Measurements from ENCODE around the gene DENND10.
A peak's percentile ranks its signal among the peaks of the same experiment; 100 is the strongest.
"Not testable (repeated sequence)": the region's sequence is repeated elsewhere in the genome, so short reads cannot be mapped to it uniquely, and the experiment has no call there.

Gene DENND10, protein sequence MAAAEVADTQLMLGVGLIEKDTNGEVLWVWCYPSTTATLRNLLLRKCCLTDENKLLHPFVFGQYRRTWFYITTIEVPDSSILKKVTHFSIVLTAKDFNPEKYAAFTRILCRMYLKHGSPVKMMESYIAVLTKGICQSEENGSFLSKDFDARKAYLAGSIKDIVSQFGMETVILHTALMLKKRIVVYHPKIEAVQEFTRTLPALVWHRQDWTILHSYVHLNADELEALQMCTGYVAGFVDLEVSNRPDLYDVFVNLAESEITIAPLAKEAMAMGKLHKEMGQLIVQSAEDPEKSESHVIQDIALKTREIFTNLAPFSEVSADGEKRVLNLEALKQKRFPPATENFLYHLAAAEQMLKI

DNA sequence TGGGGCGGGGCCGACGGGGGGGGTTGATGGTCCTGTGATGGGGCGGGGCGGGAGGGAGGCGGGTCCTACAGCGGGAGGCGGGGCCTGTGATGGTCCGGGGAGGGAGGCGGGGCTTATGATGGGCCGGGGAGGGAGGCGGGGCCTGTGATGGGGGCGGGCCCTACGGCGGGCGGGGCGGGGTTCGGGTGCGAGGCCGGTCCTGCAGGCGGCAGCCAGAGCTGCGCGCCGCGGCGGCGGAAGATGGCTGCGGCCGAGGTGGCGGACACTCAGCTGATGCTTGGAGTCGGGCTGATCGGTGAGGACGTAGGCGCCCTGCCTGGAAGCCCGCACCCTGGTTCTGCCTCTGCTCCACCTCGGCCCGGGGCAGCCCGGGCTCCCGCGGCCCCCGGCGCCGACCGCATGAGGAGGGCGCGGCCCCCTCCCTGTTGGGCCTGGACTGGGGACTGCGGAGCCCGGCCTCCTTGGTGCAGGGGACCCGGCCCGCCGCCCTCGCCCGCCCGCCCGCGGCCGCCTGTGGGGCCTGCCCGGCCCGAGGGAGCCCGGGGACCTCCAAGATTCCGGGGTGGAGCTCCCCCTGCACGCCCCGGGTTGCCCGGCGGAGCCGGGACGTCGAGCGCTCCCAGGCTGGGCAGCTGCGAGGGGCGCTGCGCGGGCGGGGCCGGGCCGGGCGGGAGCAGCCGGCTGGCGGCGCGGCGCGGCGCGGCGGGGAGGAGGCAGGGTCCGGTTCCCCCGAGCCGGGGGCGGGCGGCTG lies at the start of gene DENND10:
Gene DENND10 (plus strand): TSS at position 211 of the 751 bp plus-strand sequence. CDS start 30 bp downstream, at position 241.
- peak; percentile 41 to 45 for DNase-seq (ENCODE audit: low read depth in 2 of 2)

DNA sequence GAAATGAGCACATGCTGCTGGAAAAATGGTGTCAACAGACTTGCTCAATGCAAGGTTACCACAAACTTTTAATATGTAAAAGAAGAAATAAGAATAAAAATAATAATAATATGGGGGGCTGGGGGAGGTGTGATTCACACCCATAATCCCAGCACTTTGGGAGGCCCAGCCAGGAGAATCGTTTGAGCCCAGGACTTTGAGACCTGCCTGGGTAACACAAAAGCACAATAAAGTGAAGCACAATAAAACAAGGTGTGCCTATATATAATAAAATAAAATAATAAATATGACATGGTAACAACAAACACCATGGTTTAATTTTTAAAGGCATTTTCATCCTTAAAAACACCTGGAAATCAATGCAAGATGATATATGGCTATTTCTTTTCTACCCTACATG lies 48.4 kb upstream of the DENND10 start:
- no peak for DNase-seq (ENCODE audit: low read depth in 2 of 2)

DNA sequence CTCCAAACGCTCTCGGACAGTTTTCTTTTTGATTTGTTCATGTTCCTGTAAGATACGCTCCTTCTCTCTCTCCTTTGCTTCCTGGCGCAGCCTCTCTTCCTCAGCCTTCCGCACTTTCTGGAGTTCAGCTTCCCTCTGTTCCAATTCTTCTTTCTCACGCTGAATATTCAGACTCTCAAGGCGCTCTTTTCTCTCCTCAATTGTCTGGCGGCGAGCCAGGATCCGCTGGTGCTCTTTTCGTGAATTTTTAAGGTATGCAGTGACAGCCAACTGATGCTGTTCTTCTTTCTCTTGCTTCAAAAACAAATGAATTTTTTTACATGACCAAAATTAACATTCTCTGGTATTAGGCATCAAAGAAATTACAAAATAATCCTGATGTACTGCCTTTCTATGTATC lies 45.9 kb upstream of the DENND10 start:
- no peak for DNase-seq (ENCODE audit: low read depth in 2 of 2)

DNA sequence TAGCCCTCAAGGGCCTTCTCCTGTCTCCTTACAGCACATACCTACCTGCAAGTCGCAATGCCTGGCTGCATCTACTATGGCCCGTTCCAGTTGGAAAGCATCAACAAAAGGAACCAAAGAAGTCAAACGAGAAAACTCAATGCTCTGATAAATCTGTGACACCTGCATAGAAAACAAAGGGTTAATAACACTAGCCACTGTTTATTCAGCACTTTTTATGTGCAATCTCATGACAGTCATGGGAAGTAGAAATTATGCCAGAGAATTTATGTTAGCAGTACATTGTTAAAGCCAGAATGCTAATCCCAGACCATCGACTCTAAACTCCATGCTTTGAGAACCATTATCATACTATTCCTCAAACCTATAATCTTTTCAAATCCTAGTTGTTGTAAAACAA lies 44.4 kb upstream of the DENND10 start:
- DNase-seq (ENCODE audit: low read depth in 2 of 2): no peak

DNA sequence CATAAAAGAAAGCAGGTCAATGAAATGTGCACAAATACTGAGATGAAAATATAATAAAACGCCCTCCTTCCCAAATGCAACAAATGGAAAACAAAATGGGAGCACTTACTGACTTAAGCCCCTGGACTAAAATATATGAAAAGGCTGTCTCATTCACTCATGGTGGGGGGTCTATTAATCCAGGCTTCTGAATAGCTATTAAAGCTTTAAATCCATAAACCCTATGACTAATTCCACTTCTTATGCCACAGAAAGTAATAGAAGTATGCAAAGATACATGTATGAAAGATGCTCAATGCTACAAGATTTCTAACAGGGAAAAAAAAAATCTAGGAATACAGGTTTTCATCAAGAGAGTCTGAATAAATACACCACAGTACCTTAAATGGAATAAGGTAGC lies 43.8 kb upstream of the DENND10 start:
- DNase-seq (ENCODE audit: low read depth in 2 of 2): no peak

DNA sequence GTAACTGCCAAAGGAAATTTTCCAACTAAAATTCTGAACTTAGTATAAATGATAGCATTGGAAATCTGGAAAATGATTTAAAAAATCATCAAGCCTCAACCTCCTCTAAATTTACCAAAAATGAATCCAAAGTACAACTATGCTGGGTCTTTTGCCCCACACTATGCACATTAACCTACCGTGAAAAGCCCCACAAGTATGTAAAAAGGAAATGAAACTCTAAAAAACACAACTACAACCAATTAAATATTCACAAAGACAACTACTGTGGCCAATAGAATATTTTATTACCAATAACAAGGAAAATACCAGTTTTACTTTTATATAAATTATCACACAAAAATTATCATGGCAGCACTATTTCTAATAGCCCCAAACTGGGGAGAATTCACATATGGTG lies 42.6 kb upstream of the DENND10 start:
- no peak for DNase-seq (ENCODE audit: low read depth in 2 of 2)

DNA sequence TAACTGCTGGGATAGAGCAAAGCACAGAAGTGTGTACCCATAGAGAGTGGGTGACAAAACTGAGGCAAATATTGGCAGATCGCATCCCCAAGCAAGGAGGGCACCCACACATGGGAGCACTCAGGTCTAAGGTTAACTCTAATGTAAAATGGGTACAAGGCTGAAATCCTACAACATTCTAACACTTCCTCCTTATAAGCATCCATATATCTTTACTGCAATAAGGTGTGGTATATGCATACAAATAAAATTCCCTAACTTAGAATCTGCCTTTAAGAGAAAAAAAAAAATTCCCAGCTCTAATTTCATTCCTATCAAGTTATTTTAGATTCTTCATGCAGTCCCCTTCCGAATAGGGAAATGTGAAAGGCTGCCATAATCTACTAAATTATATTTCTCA lies 42.0 kb upstream of the DENND10 start:
- no peak for DNase-seq (ENCODE audit: low read depth in 2 of 2)

DNA sequence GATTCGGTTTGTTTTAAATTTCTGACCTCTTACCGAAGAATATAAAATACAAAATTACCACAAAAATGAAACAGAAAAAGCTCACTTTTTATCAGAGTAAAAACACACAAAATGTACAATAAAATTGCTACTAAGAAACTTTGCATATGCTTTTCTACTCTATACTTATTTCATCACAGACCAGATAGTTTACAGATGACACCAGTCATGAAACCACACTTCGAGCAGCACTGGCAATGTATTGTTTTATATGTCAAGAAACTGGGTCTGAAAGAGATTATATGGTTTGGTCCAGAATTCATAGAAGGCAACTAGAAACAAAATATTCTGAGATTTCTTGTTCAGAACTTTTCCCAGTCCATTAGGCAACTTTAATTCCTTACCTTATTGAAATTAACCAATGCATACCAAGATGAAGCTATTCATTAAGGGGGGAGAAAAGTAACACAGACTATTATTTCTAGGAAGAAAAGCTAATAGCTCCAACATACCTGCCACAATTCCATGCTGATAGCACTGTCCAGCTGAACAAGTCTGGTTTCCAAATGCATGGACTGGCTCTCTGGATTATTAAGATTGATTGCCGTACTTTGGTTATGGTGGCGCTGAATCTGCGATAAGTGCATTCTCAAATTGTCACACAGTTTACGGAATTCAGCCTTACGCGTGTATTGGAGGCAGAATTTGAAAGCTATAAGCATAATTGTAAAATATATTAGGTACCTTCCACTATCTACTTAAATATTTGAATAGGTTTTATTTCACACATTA lies 33.3 kb upstream of the DENND10 start:
- DNase-seq (ENCODE audit: low read depth in 2 of 2): no peak

DNA sequence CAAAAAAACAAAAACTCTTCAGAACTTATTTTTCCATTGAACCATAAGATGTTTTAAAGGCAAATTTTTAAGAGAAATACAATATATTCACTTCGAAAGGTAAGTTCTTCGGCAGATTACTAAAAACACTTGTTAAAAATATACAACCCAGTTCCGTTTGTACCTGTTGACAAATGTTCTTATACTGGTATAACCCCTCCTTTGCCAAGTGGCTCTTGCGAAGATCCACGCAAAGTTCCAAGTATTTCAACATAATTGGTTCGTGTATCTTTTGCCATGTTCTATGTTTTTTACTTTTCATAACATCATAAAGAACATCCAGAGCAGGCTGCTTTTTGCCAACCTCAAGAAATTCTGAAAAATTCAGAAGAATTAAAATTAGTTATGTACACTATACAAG lies 30.3 kb upstream of the DENND10 start:
- no peak for DNase-seq (ENCODE audit: low read depth in 2 of 2)

DNA sequence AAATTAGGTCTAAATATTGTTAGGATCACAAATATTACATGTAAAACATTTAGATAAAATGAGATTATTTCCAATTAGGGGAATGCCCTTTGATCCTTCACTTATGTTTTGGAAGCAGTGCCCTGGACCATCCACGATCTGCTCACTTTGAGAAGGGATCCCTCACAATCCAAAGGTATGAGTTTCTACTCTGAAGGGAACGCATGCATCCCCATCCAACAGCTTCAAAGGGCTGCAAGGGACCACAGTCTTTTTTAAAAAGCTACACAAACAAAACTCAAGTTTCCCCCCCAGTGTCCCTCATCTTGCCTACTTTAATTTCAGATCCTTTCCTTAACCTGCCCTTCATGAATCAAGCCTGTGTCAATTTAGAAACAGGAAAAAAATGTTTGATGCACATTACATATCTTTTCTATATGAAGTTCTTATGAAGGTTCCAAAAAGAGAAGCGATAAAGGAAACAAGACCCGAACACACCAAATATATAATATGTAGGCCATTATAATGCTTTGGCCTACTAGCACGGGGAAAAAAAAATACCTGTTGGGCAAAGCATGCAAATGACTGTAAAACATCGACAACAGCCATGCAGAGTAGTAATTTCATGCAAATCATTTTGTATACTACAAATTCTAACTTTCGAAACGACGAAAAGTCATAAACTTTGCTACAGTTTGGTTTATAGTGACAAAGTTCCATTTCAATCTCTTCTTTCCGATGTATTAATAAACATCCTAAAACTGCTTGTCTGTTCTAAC lies 25.3 kb upstream of the DENND10 start:
- no peak for DNase-seq (ENCODE audit: low read depth in 2 of 2)

DNA sequence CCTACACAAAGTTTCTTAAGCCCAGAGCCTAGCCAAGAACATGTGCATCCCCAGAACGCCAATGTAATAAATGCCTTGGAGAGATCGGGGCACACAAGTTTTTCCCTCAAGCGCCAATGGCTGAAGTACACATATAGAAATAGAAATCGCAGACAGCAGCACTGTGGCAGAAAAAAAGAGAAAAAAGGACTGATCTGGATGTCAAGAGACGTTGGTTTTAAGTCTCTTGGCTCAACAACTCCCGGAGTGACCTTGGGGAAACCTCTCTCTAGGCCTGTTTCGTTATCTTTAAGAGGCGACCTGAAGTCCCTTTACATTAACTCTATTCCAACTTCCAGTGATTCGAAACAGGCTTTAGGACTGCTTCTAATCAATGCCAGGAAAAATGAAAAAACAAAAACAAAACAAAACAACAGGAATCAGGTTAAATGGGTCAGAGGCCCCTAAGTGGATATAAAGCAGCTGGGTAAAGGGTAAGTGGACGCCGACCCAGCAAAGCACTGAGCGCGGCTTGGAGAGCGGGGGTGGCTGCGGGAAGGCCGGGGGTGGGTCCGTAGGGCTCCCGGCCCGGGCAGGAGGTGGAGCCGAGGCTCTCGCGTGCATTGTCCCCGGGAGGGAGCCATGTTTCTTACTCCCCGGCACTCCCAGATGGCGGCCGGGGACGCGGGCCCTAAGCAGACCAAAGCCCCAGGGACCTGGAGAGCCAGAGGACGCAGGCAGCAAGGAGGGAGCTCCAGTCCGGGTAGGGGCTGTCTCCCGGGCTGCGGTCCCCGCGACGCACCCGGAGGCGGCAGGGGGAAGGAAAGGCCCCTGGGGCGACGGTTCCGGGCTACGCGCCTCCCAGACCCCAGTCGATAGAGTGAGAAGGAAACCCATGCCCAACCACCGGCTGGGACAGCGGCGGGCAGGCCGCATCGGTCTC lies 24.1 kb upstream of the DENND10 start:
- peak; percentile 24 to 28 for DNase-seq (ENCODE audit: low read depth in 2 of 2)

DNA sequence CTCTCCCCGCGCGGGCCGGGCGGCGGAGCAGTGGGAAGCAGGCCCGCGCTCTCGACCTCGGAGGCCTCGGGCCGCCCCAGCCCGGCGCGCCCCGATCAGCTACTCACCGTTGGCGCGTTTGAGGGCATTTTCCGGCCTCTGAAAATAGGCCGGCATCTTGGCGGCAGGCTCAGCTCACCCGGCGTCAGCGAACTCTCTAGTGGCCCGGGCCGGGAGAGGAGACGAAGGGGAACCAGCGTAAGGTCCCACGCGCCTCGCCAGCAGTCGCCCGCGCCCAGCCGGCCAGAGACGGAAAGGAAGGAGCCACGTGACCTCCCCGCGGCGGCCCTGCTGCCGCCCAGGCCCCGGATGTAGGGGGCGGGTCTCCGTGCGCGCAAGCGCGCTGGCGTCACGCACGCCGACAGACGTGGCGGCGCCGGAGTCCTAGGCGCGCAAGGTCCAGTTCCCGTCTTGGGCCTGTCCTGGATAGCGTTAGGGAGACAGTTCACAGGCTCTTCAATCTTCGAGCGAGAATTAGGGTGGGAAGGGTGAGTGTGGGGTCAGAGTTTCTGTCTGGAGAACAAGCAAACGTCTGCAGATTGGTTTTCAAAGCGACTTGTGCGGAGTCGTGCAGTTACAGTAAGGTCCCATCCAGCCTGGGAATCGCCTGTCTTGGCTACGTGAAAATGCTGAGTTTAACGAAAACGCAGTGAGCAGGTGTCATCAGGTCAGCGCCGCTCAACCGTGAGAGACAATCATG lies 23.2 kb upstream of the DENND10 start, which contains the start of gene EIF3A:
Gene EIF3A (minus strand): TSS at position 297 of the 739 bp plus-strand sequence. CDS start 141 bp downstream, at position 156.
- DNase-seq (ENCODE audit: low read depth in 2 of 2): peak; percentile 80 to 81

DNA sequence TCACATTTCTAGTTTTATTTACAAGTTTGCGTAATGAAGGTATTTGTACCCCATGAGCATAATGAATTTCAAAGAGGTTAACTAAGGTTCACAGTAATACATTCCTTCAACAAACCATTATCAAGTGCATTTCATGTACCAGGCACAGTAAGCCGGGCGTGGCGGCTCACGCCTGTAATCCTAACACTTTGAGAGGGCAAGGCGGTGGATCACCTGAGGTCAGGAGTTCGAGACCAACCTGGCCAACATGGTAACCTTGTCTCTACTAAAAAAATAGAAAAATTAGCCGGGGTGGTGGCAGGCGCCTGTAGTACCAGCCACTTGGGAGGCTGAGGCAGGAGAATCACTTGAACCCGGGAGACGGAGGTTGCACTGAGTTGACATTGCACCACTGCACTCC lies 19.0 kb upstream of the DENND10 start:
- DNase-seq (ENCODE audit: low read depth in 2 of 2): no peak

DNA sequence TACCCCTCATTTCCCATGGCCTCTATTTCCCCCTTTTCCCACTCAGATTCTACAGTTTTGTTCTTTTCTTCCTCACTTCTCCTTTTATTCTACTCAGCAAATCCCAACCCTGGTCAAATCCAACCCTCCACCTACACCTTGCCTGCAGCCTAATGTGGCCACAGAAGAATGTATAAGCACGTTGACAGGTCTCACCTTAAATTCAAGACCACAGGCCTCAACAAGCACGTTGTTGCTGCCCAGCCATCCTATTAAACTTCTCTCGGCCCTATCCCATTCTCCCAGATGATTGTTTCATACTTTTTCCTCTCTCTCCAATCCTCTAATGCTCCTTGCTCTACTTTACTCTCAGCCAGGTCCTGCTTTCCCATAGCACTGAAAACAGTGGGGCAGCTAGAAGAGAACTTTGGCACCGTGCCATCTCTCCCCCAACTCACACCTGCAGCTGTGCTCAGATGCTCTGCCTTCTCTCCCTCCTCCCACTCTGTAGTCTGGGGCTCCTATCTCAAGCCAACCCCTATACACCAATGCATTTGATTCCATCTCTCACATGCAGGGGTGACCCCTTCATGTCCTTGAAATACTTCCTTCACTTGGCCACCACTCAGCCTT lies 16.5 kb upstream of the DENND10 start:
- no peak for DNase-seq (ENCODE audit: low read depth in 2 of 2)

DNA sequence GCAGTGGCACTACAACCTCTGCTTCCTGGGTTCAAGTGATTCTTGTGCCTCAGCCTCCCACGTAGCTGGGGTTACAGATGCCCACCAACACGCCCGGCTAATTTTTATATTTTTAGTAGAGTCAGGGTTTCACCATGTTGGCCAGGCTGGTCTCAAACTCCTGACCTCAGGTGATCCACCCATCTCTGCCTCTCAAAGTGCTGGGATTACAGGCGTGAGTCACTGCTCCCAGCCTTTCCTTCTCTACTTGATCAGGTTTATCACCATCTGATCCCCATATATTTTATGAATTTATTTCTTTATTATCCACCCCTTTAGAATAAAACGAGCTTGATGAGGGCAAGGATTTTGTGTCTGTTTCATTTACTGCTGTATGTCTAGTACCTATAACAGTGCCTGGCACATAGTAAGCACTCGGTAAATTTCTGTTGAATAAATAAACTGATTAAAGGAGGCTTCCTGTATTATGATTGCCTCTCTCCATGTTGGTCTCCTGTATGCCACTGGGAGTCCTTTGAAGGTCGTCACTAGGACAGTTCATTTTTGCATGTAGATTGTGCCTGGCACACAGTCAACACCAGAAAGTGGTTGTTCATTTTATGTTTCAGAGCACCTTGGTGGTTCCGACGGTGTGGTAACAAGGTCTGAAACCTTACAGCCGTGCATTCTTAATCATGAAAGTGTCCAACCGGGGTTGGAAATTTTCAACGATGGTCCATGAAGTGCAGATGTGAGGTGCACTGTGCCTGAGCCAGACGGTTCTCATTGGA lies 13.7 kb upstream of the DENND10 start:
- no peak for DNase-seq (ENCODE audit: low read depth in 2 of 2)

DNA sequence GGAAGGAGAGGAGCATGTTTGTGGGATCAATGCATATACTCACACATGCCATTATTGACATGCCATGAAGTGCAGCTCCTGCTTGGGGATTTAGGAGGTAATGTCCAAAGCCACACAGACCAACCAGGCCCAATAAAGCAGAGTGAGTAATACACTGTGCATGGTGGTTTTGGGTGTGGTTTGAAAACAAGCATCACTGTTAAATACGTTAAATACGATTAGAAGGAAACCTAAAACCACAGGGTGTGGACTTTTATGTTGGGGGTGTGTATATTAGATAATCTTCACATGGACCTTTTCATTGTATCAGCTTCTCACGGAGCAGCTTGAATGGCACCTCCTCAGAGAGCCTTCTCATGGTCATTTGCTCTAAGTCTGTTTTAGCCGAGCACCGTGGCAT lies 12.9 kb upstream of the DENND10 start:
- DNase-seq (ENCODE audit: low read depth in 2 of 2): peak in 1 of 2 experiments; percentile 42

DNA sequence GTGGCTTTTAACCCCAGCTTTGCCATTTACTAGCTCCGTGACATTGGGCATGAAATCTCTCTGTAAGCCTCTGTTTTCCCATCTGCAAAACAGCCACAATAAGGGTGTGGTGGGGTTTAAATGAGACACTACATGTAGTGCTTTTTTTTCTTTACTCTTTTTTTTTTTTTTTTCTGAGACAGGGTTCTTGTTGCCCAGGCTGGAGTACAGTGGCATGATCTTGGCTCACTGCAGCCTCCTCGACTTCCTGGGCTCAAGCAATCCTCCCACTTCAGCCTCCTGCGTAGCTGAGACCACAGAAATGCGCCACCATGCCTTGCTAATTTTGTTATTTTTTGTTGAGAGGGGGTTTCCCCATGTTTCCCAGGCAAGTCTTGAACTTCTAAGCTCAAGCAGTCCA lies 8.3 kb upstream of the DENND10 start:
- no peak for DNase-seq (ENCODE audit: low read depth in 2 of 2)

DNA sequence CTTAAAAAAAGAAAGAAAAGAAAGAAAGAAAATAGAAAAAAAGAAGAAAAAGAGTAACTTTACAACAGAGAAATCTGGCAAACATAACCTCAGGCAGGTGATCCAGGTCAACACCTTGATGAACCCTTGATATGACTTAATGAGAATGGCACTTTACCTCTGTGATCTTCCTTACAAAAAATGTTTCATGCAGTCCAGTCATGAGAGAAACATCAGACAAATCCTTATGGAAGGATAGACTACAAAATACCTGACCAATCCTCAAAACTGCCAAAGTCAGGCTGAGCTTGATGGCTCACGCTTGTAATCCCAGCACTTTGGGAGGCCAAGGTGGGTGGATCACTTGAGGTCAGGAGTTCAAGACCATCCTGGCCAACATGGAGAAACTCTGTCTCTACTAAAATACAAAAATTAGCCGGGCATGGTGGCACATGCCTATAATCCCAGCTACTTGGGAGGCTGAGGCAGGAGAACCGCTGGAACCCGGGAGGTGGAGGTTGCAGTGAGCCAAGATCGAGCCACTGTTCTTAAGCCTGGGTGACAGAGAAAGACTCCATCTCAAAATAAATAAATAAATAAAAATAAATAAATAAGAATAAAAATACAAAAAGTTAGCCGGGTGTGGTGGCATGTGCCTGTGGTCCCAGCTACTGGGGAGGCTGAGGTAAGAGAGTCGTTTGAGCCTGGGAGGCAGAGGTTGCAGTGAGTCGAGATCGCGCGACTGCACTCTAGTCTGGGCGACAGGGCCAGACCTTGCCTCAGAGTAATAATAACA lies 7.1 kb upstream of the DENND10 start:
- DNase-seq (ENCODE audit: low read depth in 2 of 2): not testable (repeated sequence)

Measured in fibroblast of skin of left quadriceps (primary cell).